SH-SY5Y (cell line): ENCODE data around the gene SYNJ2.

Experiments used
- GATA2 ChIP-seq: IDR thresholded peaks from 2 replicates; pipeline ENCODE4 v1.6.1; 2011; ENCODE audit warnings: mild to moderate bottlenecking, low read depth, low read length
- GATA3 ChIP-seq: IDR thresholded peaks from 2 replicates; pipeline ENCODE4 v1.6.1; 2011; ENCODE audit warnings: low read depth, mild to moderate bottlenecking, low read length, moderate library complexity

GRCh38 chr6:157956171-157956730 lies 25.4 kb upstream of the SYNJ2 start:
- no peak for TF ChIP-seq GATA3
- TF ChIP-seq GATA2: no peak
